Sigmoid colon (tissue), 4 donors: ENCODE results near the gene EFHB.

ENCODE experiments used
- EP300 ChIP-seq, 4 donors: sonication (generic); formaldehyde crosslinking; IDR thresholded peaks; one replicate each; pipeline ENCODE4 v1.6.1; 2017; ENCODE audit warnings: antibody characterized with exemption in 4 of 4
- POLR2AphosphoS5 ChIP-seq, 4 donors: sonication (generic); formaldehyde crosslinking; IDR thresholded peaks; one replicate each; pipeline ENCODE4 v1.6.1; 2017; ENCODE audit warnings: antibody characterized with exemption in 4 of 4
- TF ChIP-seq, protein P1 (sequence below), 4 experiments: fragments of 450-650 bp in 3 of 4; fragments of 200-600 bp in 1 of 4; IDR thresholded peaks; one replicate each; pipeline ENCODE4 v1.5.1; 2016 to 2019; ENCODE audit warnings: antibody characterized with exemption in 4 of 4, mild to moderate bottlenecking in 3 of 4, moderate library complexity in 2 of 4

DNA sequence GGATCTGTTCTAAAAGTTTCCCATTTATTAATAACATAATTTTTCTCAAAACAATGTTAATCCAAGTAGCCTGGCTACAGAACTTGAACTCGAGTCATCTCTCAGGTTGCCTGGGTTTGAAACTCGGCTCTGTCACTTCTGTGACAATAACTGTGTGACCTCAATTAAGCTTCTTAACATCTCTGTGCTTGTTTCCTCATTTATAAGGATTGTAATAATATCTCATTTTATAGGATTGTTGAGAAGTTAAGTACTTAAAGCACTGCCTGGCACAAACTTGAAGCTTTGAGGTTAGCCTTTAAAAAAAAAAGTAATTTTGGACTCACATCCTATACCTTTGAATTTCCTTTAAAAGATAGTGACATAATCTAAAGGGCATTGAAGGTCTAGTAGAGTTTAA, 16.3 kb upstream of the EFHB start:
- no peak for TF ChIP-seq POLR2AphosphoS5 (IDR thresholded peaks at IDR 0.05)
- TF ChIP-seq, protein P1, sequence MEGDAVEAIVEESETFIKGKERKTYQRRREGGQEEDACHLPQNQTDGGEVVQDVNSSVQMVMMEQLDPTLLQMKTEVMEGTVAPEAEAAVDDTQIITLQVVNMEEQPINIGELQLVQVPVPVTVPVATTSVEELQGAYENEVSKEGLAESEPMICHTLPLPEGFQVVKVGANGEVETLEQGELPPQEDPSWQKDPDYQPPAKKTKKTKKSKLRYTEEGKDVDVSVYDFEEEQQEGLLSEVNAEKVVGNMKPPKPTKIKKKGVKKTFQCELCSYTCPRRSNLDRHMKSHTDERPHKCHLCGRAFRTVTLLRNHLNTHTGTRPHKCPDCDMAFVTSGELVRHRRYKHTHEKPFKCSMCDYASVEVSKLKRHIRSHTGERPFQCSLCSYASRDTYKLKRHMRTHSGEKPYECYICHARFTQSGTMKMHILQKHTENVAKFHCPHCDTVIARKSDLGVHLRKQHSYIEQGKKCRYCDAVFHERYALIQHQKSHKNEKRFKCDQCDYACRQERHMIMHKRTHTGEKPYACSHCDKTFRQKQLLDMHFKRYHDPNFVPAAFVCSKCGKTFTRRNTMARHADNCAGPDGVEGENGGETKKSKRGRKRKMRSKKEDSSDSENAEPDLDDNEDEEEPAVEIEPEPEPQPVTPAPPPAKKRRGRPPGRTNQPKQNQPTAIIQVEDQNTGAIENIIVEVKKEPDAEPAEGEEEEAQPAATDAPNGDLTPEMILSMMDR (IDR thresholded peaks at IDR 0.05) = no peak
- TF ChIP-seq EP300 (IDR thresholded peaks at IDR 0.05) = no peak
